Ishikawa (cell line): ENCODE results near the gene CDK6.

ENCODE experiments used
- CREB1 ChIP-seq: IDR thresholded peaks from 2 replicates; pipeline ENCODE4 v1.6.1; 2012; ENCODE audit warnings: low read depth
- EP300 ChIP-seq: IDR thresholded peaks from 2 replicates; pipeline ENCODE4 v1.6.1; 2012; ENCODE audit warnings: borderline replicate concordance
- MAX ChIP-seq: IDR thresholded peaks from 2 replicates; pipeline ENCODE4 v1.6.1; 2012
- YY1 ChIP-seq: IDR thresholded peaks from 2 replicates; pipeline ENCODE4 v1.6.1; 2012; ENCODE audit warnings: low read depth

- TF ChIP-seq EP300 (no peak), YY1 (no peak), CREB1 (no peak), MAX (no peak)
These were observed 12.5 kb upstream of the CDK6 start for GRCh38 chr7:92848851-92849250.
